Activated gamma-delta T cell (primary cell): ENCODE measurements around the gene PTPRA.
"Not testable (repeated sequence)": the region's sequence is repeated elsewhere in the genome, so short reads cannot be mapped to it uniquely, and the experiment has no call there.

Experiments
- DNase-seq: peaks from one replicate; lab custom pipeline; 2025; lab: John Stamatoyannopoulos, UW

PTPRA gene

DNA sequence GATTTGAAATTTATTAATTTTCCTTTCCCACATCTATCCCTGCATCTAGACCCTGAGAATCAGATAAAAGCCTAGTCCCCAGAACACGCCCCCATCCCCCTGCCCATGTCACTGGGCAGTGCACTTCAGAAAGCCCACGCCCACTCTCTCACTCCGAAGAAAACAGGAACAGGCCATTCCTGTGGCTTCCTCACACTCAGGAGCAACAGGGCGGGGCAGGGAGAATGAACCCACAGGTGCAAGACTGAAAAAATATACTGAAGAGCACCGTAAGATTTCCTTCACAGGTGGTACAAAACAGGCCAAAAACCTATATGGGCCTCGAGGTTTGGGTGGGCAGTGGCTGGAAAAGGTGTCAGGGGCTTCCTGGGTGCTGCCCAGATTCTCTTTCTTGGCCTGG lies 201.5 kb downstream of the PTPRA start:
- DNase-seq = no peak

DNA sequence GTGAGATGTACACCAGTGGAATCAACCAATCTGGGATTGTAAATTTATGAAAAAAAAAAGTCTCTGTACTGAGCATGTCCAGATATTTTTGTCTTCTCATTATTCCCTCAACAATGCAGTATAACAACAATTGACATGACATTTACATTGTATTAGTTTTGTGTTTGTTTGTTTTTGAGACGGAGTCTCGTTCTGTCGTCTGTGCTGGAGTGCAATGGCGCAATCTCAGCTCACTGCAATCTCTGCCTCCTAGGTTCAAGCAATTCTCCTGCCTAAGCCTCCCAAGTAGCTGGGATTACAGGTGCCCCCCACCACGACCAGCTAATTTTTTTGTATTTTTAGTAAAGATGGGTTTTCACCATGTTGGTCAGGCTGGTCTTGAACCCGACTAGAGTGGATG lies 202.0 kb downstream of the PTPRA start:
- not testable (repeated sequence) for DNase-seq

DNA sequence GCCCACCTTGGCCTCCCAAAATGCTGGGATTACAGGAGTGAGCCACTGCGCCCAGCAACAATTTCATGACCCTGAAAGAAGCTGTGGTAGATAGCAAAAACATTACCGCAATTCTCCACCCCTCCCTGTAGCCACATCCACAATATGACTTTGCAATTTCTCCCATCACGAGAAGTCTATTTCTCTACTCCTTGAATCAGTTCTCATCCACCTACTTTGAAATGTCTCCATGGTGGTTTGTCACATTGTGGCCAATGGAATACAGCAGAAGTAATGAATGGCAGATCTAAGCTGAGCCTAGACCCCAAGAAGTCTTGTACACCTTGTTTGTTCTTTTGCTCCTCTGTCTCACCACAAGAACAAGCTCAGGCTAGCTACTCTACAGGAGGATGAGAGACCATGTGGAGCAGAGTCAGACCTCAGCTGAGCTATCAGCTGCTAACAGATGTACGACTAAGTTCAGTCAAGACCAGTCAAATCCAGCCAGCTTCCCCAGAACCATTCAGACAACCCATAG lies 204.4 kb downstream of the PTPRA start:
- no peak for DNase-seq

DNA sequence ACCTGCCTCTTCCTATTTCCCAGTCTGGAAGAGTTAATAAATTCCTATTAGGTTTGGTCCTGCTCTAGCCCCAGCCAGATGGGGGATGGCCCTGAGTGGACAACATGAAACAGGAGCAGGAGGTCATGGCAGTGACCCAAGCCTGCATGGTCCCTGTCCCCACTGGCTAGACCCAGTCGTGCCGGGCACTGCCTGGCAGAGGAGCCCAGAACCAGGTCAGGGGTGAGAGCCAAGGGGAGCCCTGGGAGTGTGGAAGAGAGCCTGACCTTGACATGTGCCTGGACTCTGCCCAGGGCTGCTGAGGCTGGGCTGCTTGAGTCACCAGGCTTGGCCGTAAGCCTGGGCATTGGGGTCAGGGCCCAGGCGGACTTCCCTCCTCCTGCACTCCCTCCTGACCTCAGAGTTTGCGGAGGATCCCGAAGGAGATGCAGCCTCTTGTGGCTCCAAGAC lies 207.7 kb downstream of the PTPRA start:
- no peak for DNase-seq

DNA sequence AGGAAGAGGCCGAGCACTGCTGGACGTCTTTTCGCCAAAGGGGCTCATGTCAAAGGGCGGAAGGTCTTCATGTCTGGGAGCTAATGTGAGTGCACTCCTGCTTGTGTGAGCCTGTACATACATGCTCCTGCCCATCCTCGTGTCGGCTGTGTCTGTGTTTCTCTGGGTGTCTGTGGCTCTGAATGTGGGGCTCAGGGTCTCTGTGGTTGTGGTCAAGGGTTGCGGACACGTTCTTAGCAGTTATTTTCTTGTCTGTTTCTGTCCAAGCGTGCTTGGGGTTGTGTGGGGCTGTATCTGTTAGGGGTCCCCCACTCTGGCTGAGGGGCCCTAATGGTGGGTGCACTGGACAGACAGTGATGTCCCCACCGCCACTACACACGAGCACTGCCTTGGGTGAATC lies 208.4 kb downstream of the PTPRA start:
- no peak for DNase-seq

DNA sequence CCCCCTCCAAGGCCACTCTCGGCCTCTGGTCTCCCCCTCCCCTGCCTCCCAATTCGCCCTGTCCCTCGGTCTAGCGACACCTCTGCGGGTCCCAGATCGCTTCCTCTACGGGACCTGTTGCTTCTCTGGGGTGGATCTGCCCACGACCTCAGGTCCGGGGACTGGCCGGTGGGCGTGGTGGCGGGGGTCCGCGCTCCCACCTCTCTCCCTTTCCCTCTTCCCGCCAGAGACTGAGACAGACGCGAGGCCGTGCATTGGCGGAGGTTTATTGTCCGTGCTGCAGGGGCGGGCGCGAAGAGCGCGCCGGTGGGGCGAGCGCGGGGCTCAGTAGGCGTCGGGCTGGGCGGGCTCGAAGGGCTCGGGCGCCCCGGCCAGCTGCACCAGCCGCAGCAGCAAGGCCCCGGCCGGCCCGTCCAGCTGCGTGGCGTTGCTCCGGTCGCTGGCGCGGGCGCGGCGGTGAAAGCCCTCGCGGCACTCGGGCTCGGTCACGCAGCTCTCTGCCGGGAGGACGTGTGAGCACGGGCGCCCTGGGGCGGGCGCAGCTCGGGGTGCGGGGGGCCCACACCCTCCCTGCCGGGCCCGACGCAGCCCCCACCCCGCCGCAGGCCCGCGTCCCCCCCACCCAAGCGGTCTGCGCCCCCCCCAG lies 209.1 kb downstream of the PTPRA start:
- no peak for DNase-seq

DNA sequence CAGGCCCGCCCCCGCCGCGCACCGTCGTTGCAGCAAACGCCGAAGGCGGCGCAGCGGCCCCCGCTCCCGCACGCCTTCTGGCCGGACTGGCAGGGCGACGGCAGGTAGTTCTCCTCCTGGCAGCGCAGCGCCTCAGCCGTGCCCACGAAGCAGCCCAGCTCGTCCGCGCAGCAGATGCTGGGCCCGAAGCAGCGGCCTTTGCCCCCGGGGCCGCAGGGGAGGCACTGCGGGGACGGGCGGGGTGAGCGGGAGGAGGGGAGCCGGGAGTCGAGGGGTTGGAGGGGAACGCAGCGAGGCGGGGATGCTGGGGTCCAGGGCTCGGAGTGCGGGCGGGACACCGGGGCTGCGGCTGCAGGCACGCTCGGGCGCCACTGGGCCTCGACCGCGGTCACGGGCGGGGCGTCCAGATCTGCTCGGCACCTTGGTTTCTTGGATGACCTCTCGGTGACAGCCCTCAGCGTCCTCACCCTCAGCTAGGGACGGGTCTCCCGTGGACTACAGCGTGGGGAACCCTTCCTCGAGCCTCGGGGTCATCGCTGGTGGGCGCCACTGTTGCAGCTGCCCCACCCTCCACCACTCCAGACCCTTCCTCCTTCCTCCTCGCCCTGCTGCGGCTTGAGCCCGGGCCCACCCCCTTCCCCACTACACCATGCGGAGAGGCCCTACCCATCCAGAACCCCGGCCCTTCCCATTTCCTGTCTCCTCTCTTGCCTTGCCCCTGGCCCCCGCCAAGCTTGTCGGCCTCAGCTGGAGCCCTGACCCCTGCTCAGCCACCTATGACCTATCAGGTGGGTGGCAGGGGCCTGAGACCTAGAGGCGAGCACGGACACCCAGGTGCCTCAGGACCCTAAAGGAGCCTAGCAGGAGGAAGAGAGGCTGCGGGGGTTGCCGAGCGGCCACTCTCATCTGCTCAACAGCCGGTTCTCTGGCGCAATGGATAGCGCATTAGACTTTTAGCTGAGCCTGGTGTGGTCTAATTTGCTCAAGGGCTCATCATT lies 210.0 kb downstream of the PTPRA start:
- DNase-seq = no peak

DNA sequence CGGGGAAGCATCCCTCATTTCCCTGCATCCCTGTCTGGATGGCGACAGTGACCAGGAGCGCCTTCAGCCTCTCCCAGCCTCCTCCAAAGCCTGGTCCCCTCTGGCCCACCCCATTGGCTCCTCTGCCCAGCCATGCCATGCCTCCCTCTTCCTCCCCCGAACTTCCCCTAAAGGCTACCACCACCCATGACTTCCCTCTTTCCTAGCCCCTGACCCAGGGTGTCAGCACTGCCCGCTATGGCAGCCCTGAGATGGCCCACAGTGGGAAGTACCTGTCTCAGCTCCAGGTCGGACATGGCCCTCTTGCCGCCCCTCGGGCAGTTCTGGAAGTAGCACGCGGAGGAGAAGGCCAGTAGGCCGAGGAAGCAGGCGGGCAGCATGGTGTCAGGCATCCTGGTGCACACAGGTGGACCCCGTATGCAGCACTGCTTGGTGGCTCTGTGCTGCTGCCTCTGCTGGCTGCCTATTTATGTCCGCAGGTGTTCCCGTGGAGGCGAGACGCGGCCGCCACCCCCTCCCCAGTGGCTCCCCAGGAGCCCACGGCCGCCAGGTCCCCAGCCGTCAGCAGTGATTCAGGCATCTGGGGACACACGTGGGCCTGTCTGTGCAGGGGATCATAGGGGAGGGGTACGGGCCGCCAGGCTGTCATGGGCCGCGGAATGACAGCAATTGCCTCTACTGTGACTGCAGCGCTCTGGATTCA lies 211.2 kb downstream of the PTPRA start, which contains the start of gene AVP:
TSS of gene AVP (minus strand) at position 442 of the 703 bp plus-strand sequence. CDS start at position 392, 50 bp downstream.
- no peak for DNase-seq

DNA sequence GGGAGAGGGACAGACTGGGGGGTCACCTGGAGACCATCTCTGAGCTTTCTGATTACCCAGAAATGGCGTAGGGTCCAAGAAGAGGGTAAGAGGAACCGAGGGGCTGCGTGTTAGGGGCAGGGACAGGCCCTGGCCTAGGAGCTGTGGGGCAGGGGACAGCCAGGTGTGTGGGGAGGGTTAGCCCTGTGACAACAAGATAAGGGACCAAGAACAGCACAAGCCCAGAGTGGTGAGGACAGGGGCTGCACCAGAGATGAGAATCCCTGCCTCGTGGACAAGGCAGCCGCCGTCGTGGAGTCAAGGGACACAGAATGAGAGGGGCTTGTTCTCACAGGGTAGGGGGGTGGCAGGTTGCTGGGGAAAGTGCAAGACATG lies 211.7 kb downstream of the PTPRA start:
- no peak for DNase-seq

DNA sequence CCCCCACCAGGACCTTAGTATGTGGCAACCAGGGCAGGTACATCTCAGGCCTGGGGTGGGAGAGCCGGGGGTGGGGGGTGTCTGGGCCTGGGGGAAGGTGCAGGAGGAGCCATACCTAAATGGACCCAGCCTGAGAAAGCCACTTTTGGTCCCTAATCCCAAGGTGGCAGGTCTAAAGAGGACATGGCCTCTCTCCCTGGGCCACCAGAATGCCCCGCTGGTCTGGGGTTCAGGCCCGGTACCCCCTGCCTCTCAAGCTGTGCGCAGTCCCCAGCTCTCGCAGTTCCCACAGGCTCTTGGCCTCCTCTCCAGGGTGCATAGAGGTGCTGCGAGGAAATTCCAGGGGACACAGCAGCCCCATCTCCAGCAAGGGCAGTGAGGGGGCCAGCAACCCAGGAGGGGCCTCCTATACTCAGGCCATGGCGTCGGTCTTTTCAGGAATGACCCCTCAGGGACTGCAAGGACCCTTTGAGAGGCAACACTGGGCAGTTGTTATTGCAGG lies 212.3 kb downstream of the PTPRA start:
- DNase-seq = no peak

DNA sequence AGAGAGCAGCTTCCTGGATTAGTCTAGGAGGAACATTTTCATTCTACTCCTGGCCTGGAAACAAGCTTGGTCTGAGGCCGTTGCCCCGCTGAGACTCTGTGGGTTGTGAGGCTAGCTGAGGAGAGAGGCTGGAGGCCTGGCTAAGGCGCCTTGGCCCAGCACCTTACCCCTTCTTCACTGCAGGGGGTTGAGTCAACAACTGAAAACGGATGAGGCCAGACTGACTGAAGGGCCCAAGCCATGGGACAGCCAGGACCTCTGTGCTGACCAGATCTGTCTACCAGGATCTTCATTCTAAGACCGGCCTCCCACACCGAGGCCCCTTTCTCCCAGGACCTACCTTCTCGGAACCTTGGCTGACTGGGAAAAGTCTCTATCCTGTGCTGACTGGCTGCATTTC lies 214.8 kb downstream of the PTPRA start:
- DNase-seq = no peak
